ENCODE results near the gene TNNT3.

GRCh38 chr11:1920909-1921573 is 1.5 kb downstream of the TNNT3 start:
- TF ChIP-seq POLR2A (IDR thresholded peaks at IDR 0.05), result no peak
- TF ChIP-seq POLR2AphosphoS5 (IDR thresholded peaks at IDR 0.05), result no peak
- no peak for TF ChIP-seq CTCF (IDR thresholded peaks at IDR 0.05)
